TTC549 (cell line): Measurements from ENCODE around the gene EXTL1.

ENCODE experiments used
- FAIRE-seq: peaks from 2 replicates; lab custom pipeline; 2012; peaks lifted over from hg19 to GRCh38; lab: Jason Lieb, UNC

The EXTL1 gene

GRCh38 chr1:26025060-26025459 is 3.5 kb downstream of the EXTL1 start:
- FAIRE-seq: no peak

- no peak for FAIRE-seq
Observed at GRCh38 chr1:26025517-26025916, 3.9 kb downstream of the EXTL1 start.

- FAIRE-seq: no peak
Observed at GRCh38 chr1:26027716-26028489, 6.3 kb downstream of the EXTL1 start.

GRCh38 chr1:26028490-26028980 is 7.0 kb downstream of the EXTL1 start:
- FAIRE-seq: no peak

- FAIRE-seq: no peak
Observed at GRCh38 chr1:26029054-26029863, 7.7 kb downstream of the EXTL1 start.

GRCh38 chr1:26029864-26030481 is 8.4 kb downstream of the EXTL1 start:
- FAIRE-seq: no peak

- no peak for FAIRE-seq
Observed at GRCh38 chr1:26031196-26031595, 9.6 kb downstream of the EXTL1 start.

GRCh38 chr1:26031611-26032220 is 10.1 kb downstream of the EXTL1 start:
- no peak for FAIRE-seq

- FAIRE-seq: no peak
Observed at GRCh38 chr1:26032656-26033357, 11.2 kb downstream of the EXTL1 start.

- FAIRE-seq: no peak
Observed at GRCh38 chr1:26034504-26035202, 13.1 kb downstream of the EXTL1 start.

GRCh38 chr1:26035203-26035958 is 13.8 kb downstream of the EXTL1 start:
- FAIRE-seq: peak; percentile 11

GRCh38 chr1:26035959-26036755 is 14.6 kb downstream of the EXTL1 start:
- no peak for FAIRE-seq

- no peak for FAIRE-seq
Observed at GRCh38 chr1:26036756-26037281, 15.2 kb downstream of the EXTL1 start.

GRCh38 chr1:26037904-26038303 is 16.3 kb downstream of the EXTL1 start:
- FAIRE-seq: no peak

- FAIRE-seq: no peak
Observed at GRCh38 chr1:26038477-26038876, 16.9 kb downstream of the EXTL1 start.

GRCh38 chr1:26038904-26039303 is 17.3 kb downstream of the EXTL1 start:
- no peak for FAIRE-seq

- FAIRE-seq: no peak
Observed at GRCh38 chr1:26041401-26041800, 19.8 kb downstream of the EXTL1 start.

GRCh38 chr1:26041978-26042377 is 20.4 kb downstream of the EXTL1 start:
- FAIRE-seq: no peak

GRCh38 chr1:26043765-26044164 is 22.2 kb downstream of the EXTL1 start:
- FAIRE-seq: no peak
